Kidney epithelial cell (primary cell): ENCODE measurements around the gene CDK5RAP2. TPM values are rescaled to one million over a fixed set of nuclear protein-coding genes. Genes with fewer than 3 reads are reported as not detected.

Experiments used
- DNase-seq: peaks from one replicate; pipeline ENCODE4 v3.0.0-alpha.2; 2010; ENCODE audit warnings: low read depth
- H3K27me3 ChIP-seq: 2 replicates; pipeline ENCODE4 v1.6.0; 2011; ENCODE audit warnings: low read length; ENCODE audit not compliant: control insufficient read depth, insufficient read depth
- H3K36me3 ChIP-seq: 2 replicates; pipeline ENCODE4 v1.5.1; 2011; ENCODE audit warnings: low read length; ENCODE audit not compliant: control insufficient read depth, insufficient read depth
- H3K4me3 ChIP-seq: 2 replicates; pipeline ENCODE4 v1.5.1; 2011; ENCODE audit warnings: low read depth, mild to moderate bottlenecking, control low read depth, low read length
- CTCF ChIP-seq: IDR thresholded peaks from 2 replicates; pipeline ENCODE4 v1.5.1; 2011; ENCODE audit warnings: mild to moderate bottlenecking, moderate library complexity, low read length, control low read depth, inconsistent platforms; ENCODE audit not compliant: insufficient read depth, poor library complexity, severe bottlenecking
- total RNA-seq: library from RNA; depleted of rRNA; stranded (reverse); fragments of >200 nt; gene quantifications from 2 replicates; pipeline ENCODE4 v1.2.3, GENCODE V29; 2015

Gene CDK5RAP2
- total RNA-seq, 1 donor from 2014 or later, result 41.9 TPM

GRCh38 chr9:120593955-120594277 is 13.9 kb upstream of the CDK5RAP2 start:
- no peak for TF ChIP-seq CTCF
- DNase-seq, result no peak
- no peaks in the 10 kb centered on the region for H3K36me3 ChIP-seq
- no peak overlapping the region for H3K4me3 ChIP-seq
- H3K27me3 ChIP-seq, result no peaks in the 10 kb centered on the region

GRCh38 chr9:120593250-120593954 is 13.4 kb upstream of the CDK5RAP2 start:
- Histone ChIP-seq H3K36me3 (no peaks in the 10 kb centered on the region), H3K27me3 (no peaks in the 10 kb centered on the region), H3K4me3 (no peak overlapping the region)
- no peak for TF ChIP-seq CTCF
- no peak for DNase-seq

GRCh38 chr9:120592210-120592609 is 12.2 kb upstream of the CDK5RAP2 start:
- no peak for TF ChIP-seq CTCF
- no peaks in the 10 kb centered on the region for H3K27me3 ChIP-seq
- DNase-seq, result no peak
- H3K36me3 ChIP-seq, result no peaks in the 10 kb centered on the region
- H3K4me3 ChIP-seq, result no peak overlapping the region

- no peak for TF ChIP-seq CTCF
- no peak overlapping the region for H3K4me3 ChIP-seq
- H3K27me3 ChIP-seq, result no peaks in the 10 kb centered on the region
- no peaks in the 10 kb centered on the region for H3K36me3 ChIP-seq
- no peak for DNase-seq
These were observed 7.4 kb upstream of the CDK5RAP2 start for GRCh38 chr9:120587328-120587727.

- Histone ChIP-seq H3K27me3 (no peaks in the 10 kb centered on the region), H3K4me3 (no peak overlapping the region), H3K36me3 (no peaks in the 10 kb centered on the region)
- TF ChIP-seq CTCF, result no peak
- peak; percentile 55 for DNase-seq
These were observed 4.0 kb upstream of the CDK5RAP2 start for GRCh38 chr9:120583958-120584369.
